Naive thymus-derived CD8-positive, alpha-beta T cell (primary cell): ENCODE results near the gene PPP1CC. TPM values are rescaled to one million over a fixed set of nuclear protein-coding genes. Genes with fewer than 3 reads are reported as not detected.

Source experiments
- ATAC-seq, 2 donors: fragments of 150-1000 bp; cut with Tn5 transposase in 1 of 2; sonication (Bioruptor Pico), chemical (Tn5 transposase) in 1 of 2; 1 replicate in 1 of 2; 2 replicates in 1 of 2; pipeline ENCODE4 v1.10.0; 2021; ENCODE audit warnings: mild to moderate bottlenecking in 2 of 2, moderate library complexity in 2 of 2
- POLR2A ChIA-PET: fragments of 350-600 bp; sonication (Branson Sonifier 250); formaldehyde crosslinking; loops from one replicate; lab custom pipeline; 2021; ENCODE audit warnings: antibody characterized with exemption; lab: Charles Lee
- DNase-seq, 10 donors: peaks; one replicate each; pipeline versions ENCODE4 v3.0.0 to v3.0.0-alpha.2; 2020 to 2022
- H3K27ac Mint-ChIP-seq, 10 donors: one replicate each; pipeline ENCODE4 v1.8.0; 2020 to 2022; ENCODE audit warnings: mild to moderate bottlenecking in 10 of 10, mixed read lengths in 10 of 10, moderate library complexity in 4 of 10, inconsistent platforms in 1 of 10
- H3K27me3 Mint-ChIP-seq, 5 donors: one replicate each; pipeline ENCODE4 v1.8.0; 2021 to 2022; ENCODE audit warnings: mixed read lengths in 5 of 5
- H3K36me3 Mint-ChIP-seq, 3 donors: one replicate each; pipeline ENCODE4 v1.8.0; 2020 to 2022; ENCODE audit warnings: mixed read lengths in 3 of 3, mild to moderate bottlenecking in 2 of 3, inconsistent platforms in 1 of 3
- H3K4me1 Mint-ChIP-seq, 4 donors: one replicate each; pipeline ENCODE4 v1.8.0; 2021 to 2022; ENCODE audit warnings: mixed read lengths in 4 of 4
- H3K4me3 Mint-ChIP-seq, 10 donors: one replicate each; pipeline ENCODE4 v1.8.0; 2020 to 2022; ENCODE audit warnings: mild to moderate bottlenecking in 10 of 10, mixed read lengths in 10 of 10, moderate library complexity in 6 of 10, inconsistent platforms in 1 of 10
- H3K9me3 Mint-ChIP-seq, 9 donors: one replicate each; pipeline ENCODE4 v1.8.0; 2020 to 2022; ENCODE audit warnings: mixed read lengths in 9 of 9, mild to moderate bottlenecking in 3 of 9, inconsistent platforms in 1 of 9, moderate library complexity in 1 of 9
- polyA plus RNA-seq, 3 donors: library from polyadenylated mRNA; unstranded; fragments of 300-500 nt; fragmentation: Illumina TruSeq; gene quantifications; one replicate each; pipeline ENCODE4 v1.2.3, GENCODE V29; 2021
- total RNA-seq, 8 experiments: library from RNA in 2 of 8; stranded (reverse) in 2 of 8; gene quantifications; one replicate each; pipeline ENCODE4 v1.2.3 and lab custom pipeline; 2021 to 2026

The PPP1CC gene
- total RNA-seq (100 to 1,000 TPM; 127 to 141 TPM), polyA plus RNA-seq (100 to 1,000 TPM; 112 to 150 (median 119) TPM), total RNA-seq (lab: John Stamatoyannopoulos, UW) (134 to 290 (median 209) reads per million in 6 experiments)

- POLR2A ChIA-PET = interaction anchor here (0.6 to 2.7 kb wide), 7 partner anchors 9 to 293 kb away, joined by 3 to 7 read pairs (median 3); partner anchors contain the start of genes ARPC3, FAM216A, GPN3 and RAD9B
- H3K4me3 Mint-ChIP-seq = peak within 1 kb of the TSS; percentile 96 to 100 (median 100)
- H3K36me3 Mint-ChIP-seq = peaks cover 0 to 8% (median 5%) of the 10 kb centered on the region in 3 donors
- peak within 1 kb of the TSS; percentile 96 to 100 (median 98) for H3K27ac Mint-ChIP-seq
- peaks cover 27 to 53% (median 43%) of the 10 kb centered on the region in 4 donors for H3K4me1 Mint-ChIP-seq
- DNase-seq (peak; percentile 88 to 96 (median 92)), ATAC-seq (peak; percentile 88 to 92)
- H3K9me3 Mint-ChIP-seq = peaks cover 0 to 2% (median 0%) of the 10 kb centered on the region in 9 donors
- no peaks in the 10 kb centered on the region for H3K27me3 Mint-ChIP-seq
Observed at GRCh38 chr12:110742718-110743570, at the start of gene PPP1CC. TSS of gene PPP1CC (minus strand) at chr12:110742891. CDS start at chr12:110742707, 184 bp downstream.

GRCh38 chr12:110791589-110791988 lies 48.9 kb upstream of the PPP1CC start:
- DNase-seq = no peak
- no peaks in the 10 kb centered on the region for H3K36me3 Mint-ChIP-seq
- H3K4me1 Mint-ChIP-seq = no peaks in the 10 kb centered on the region
- no peaks in the 10 kb centered on the region for H3K9me3 Mint-ChIP-seq
- no peak overlapping the region for H3K4me3 Mint-ChIP-seq
- POLR2A ChIA-PET = no interaction called here
- no peaks in the 10 kb centered on the region for H3K27me3 Mint-ChIP-seq
- peak overlapping the region in 1 of 10 donors; percentile 18 for H3K27ac Mint-ChIP-seq
- no peak for ATAC-seq

- no peaks in the 10 kb centered on the region for H3K27me3 Mint-ChIP-seq
- no peaks in the 10 kb centered on the region for H3K9me3 Mint-ChIP-seq
- no peak overlapping the region for H3K4me3 Mint-ChIP-seq
- ATAC-seq = no peak
- no peak overlapping the region for H3K27ac Mint-ChIP-seq
- H3K4me1 Mint-ChIP-seq = no peaks in the 10 kb centered on the region
- no peak for DNase-seq
- POLR2A ChIA-PET = no interaction called here
- no peaks in the 10 kb centered on the region for H3K36me3 Mint-ChIP-seq
Observed at GRCh38 chr12:110790301-110790700, 47.6 kb upstream of the PPP1CC start.

- POLR2A ChIA-PET = no interaction called here
- ATAC-seq (no peak), DNase-seq (no peak)
- Mint-ChIP-seq H3K27me3 (no peaks in the 10 kb centered on the region), H3K27ac (peak overlapping the region in 3 of 10 donors; percentile 7 to 35 (median 17)), H3K36me3 (no peaks in the 10 kb centered on the region), H3K4me1 (peaks cover 0 to 6% (median 2%) of the 10 kb centered on the region in 4 donors), H3K4me3 (no peak overlapping the region), H3K9me3 (no peaks in the 10 kb centered on the region)
Observed at GRCh38 chr12:110786012-110786411, 43.3 kb upstream of the PPP1CC start.

GRCh38 chr12:110785240-110785639 lies 42.5 kb upstream of the PPP1CC start:
- H3K4me3 Mint-ChIP-seq = peak overlapping the region in 1 of 10 donors; percentile 19

GRCh38 chr12:110782922-110783321 lies 40.2 kb upstream of the PPP1CC start:
- Mint-ChIP-seq H3K27ac (peak overlapping the region in 2 of 10 donors; percentile 39 to 89), H3K4me1 (peaks cover 16 to 30% (median 23%) of the 10 kb centered on the region in 4 donors)
- POLR2A ChIA-PET = no interaction called here

More at GRCh38 chr12:110785240-110785639, 42.5 kb upstream of the PPP1CC start:
- POLR2A ChIA-PET = no interaction called here
- no peak overlapping the region for H3K27ac Mint-ChIP-seq
- H3K4me1 Mint-ChIP-seq = peaks cover 6 to 12% (median 6%) of the 10 kb centered on the region in 4 donors
- no peak for ATAC-seq
- DNase-seq = no peak
- H3K9me3 Mint-ChIP-seq = no peaks in the 10 kb centered on the region
- no peaks in the 10 kb centered on the region for H3K27me3 Mint-ChIP-seq
- no peaks in the 10 kb centered on the region for H3K36me3 Mint-ChIP-seq

GRCh38 chr12:110782094-110782493 lies 39.4 kb upstream of the PPP1CC start:
- no peak for ATAC-seq
- DNase-seq = no peak
- Mint-ChIP-seq H3K27me3 (no peaks in the 10 kb centered on the region), H3K27ac (peak overlapping the region in 5 of 10 donors; percentile 5 to 72 (median 41)), H3K9me3 (no peaks in the 10 kb centered on the region), H3K4me3 (no peak overlapping the region), H3K36me3 (peaks cover 0 to 1% (median 0%) of the 10 kb centered on the region in 3 donors), H3K4me1 (peaks cover 16 to 30% (median 23%) of the 10 kb centered on the region in 4 donors)
- POLR2A ChIA-PET = no interaction called here

More at GRCh38 chr12:110782922-110783321, 40.2 kb upstream of the PPP1CC start:
- Mint-ChIP-seq H3K27me3 (no peaks in the 10 kb centered on the region), H3K4me3 (no peak overlapping the region), H3K9me3 (no peaks in the 10 kb centered on the region), H3K36me3 (peaks cover 0 to 1% (median 0%) of the 10 kb centered on the region in 3 donors)
- ATAC-seq (no peak), DNase-seq (no peak)

GRCh38 chr12:110780448-110780847 lies 37.8 kb upstream of the PPP1CC start:
- POLR2A ChIA-PET = interaction anchor here (0.7 kb wide), 1 partner anchor 336 kb away, joined by 6 read pairs; no protein-coding TSS in a partner anchor
- Mint-ChIP-seq H3K36me3 (peaks cover 0 to 1% (median 0%) of the 10 kb centered on the region in 3 donors), H3K27me3 (no peaks in the 10 kb centered on the region), H3K4me3 (peak overlapping the region in 9 of 10 donors; percentile 19 to 65 (median 45)), H3K27ac (peak overlapping the region; percentile 17 to 92 (median 86)), H3K9me3 (no peaks in the 10 kb centered on the region), H3K4me1 (peaks cover 16 to 34% (median 31%) of the 10 kb centered on the region in 4 donors)
- DNase-seq (peak in 7 of 10 donors; percentile 11 to 61 (median 21)), ATAC-seq (peak; percentile 87 to 93)

- ATAC-seq = no peak
- no peaks in the 10 kb centered on the region for H3K27me3 Mint-ChIP-seq
- peak overlapping the region; percentile 4 to 79 (median 43) for H3K4me3 Mint-ChIP-seq
- DNase-seq = peak in 1 of 10 donors; percentile 2
- POLR2A ChIA-PET = interaction anchor here (0.5 to 0.8 kb wide), 3 partner anchors 36 to 166 kb away, joined by 3 to 5 read pairs (median 4); no protein-coding TSS in a partner anchor
- H3K4me1 Mint-ChIP-seq = peaks cover 16 to 34% (median 31%) of the 10 kb centered on the region in 4 donors
- H3K36me3 Mint-ChIP-seq = peaks cover 0 to 1% (median 0%) of the 10 kb centered on the region in 3 donors
- H3K27ac Mint-ChIP-seq = peak overlapping the region; percentile 4 to 96 (median 79)
- H3K9me3 Mint-ChIP-seq = no peaks in the 10 kb centered on the region
Observed at GRCh38 chr12:110778833-110779577, 36.3 kb upstream of the PPP1CC start.

GRCh38 chr12:110776410-110776809 lies 33.7 kb upstream of the PPP1CC start:
- peak overlapping the region in 4 of 10 donors; percentile 8 to 64 (median 37) for H3K27ac Mint-ChIP-seq
- no peaks in the 10 kb centered on the region for H3K9me3 Mint-ChIP-seq
- POLR2A ChIA-PET = interaction anchor here (0.7 kb wide), 1 partner anchor 10 kb away, joined by 3 read pairs; no protein-coding TSS in a partner anchor
- H3K27me3 Mint-ChIP-seq = no peaks in the 10 kb centered on the region
- H3K36me3 Mint-ChIP-seq = peaks cover 0 to 1% (median 0%) of the 10 kb centered on the region in 3 donors
- ATAC-seq (no peak), DNase-seq (no peak)
- H3K4me1 Mint-ChIP-seq = peaks cover 21 to 42% (median 39%) of the 10 kb centered on the region in 4 donors
- H3K4me3 Mint-ChIP-seq = no peak overlapping the region

GRCh38 chr12:110775997-110776396 lies 33.3 kb upstream of the PPP1CC start:
- H3K4me1 Mint-ChIP-seq = peaks cover 21 to 42% (median 40%) of the 10 kb centered on the region in 4 donors
- H3K27me3 Mint-ChIP-seq = no peaks in the 10 kb centered on the region
- no peak for DNase-seq
- POLR2A ChIA-PET = interaction anchor here (0.7 kb wide), 1 partner anchor 10 kb away, joined by 3 read pairs; no protein-coding TSS in a partner anchor
- H3K4me3 Mint-ChIP-seq = peak overlapping the region in 1 of 10 donors; percentile 33
- H3K36me3 Mint-ChIP-seq = peaks cover 0 to 1% (median 0%) of the 10 kb centered on the region in 3 donors
- ATAC-seq = no peak
- no peaks in the 10 kb centered on the region for H3K9me3 Mint-ChIP-seq
- peak overlapping the region in 3 of 10 donors; percentile 11 to 79 (median 22) for H3K27ac Mint-ChIP-seq

- POLR2A ChIA-PET = no interaction called here
- ATAC-seq (no peak), DNase-seq (no peak)
- Mint-ChIP-seq H3K27me3 (no peaks in the 10 kb centered on the region), H3K36me3 (peaks cover 0 to 1% (median 0%) of the 10 kb centered on the region in 3 donors), H3K9me3 (no peaks in the 10 kb centered on the region), H3K27ac (peak overlapping the region in 1 of 10 donors; percentile 1), H3K4me1 (peaks cover 15 to 32% (median 30%) of the 10 kb centered on the region in 4 donors), H3K4me3 (no peak overlapping the region)
Observed at GRCh38 chr12:110774824-110775223, 32.1 kb upstream of the PPP1CC start.
